ENCODE measurements around the gene MAP2K6. TPM values are rescaled to one million over a fixed set of nuclear protein-coding genes. Genes with fewer than 3 reads are reported as not detected.
A peak's percentile ranks its signal among the peaks of the same experiment; 100 is the strongest.

Gene MAP2K6
- total RNA-seq, 2 donors from 2014 or later = 5.4 to 14.1 TPM

DNA sequence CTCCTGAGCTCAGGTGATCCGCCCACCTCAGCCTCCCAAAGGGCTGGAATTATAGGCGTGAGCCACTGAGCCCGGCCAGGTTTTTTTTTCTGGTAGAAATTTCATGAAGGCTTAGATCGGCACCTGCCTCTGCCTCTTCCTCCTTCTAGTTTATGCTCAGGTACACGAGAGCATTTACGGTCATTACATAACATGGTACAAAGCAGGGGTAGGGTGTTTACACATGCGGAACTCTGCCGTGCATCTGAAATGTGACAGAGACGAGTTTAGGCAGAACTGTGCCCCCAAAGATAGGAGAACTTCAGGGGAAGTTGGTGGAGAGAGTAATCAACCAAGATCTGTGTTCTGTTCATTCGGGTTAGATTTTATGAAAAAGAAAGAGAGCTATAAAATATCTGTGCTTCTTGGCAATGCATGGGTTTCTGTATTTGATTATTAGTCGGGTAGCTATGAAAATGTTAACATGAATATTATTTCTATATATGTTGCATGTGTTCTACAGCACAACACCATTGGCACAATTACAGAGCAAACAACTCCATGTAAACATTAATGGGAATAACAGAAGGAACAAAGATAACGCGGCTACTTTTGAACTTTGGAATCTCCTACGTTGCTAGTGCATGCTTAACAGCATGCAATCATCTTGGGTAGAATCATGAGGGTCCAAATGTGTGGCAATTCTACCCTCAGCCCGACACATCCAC, 23.5 kb upstream of the MAP2K6 start:
- WGBS = 35% methylated on average over 15 of the region's 15 CpGs
- Histone ChIP-seq H3K36me3 (no peaks in the 10 kb centered on the region), H3K27ac (peak overlapping the region; percentile 26 to 47), H3K9me3 (no peaks in the 10 kb centered on the region), H3K4me3 (peak overlapping the region in 1 of 2 donors; percentile 23), H3K27me3 (replicated peaks; ENCODE audit: insufficient read depth) (no peaks in the 10 kb centered on the region), H3K4me1 (replicated peaks) (no peaks in the 10 kb centered on the region)
- intact Hi-C loops (cut with DNase I) = no loop called here
- TF ChIP-seq POLR2A (IDR thresholded peaks at IDR 0.05) = no peak
- TF ChIP-seq POLR2AphosphoS5 (IDR thresholded peaks at IDR 0.05) = peak; percentile 35
- no peak for DNase-seq (ENCODE audit: low spot score)

DNA sequence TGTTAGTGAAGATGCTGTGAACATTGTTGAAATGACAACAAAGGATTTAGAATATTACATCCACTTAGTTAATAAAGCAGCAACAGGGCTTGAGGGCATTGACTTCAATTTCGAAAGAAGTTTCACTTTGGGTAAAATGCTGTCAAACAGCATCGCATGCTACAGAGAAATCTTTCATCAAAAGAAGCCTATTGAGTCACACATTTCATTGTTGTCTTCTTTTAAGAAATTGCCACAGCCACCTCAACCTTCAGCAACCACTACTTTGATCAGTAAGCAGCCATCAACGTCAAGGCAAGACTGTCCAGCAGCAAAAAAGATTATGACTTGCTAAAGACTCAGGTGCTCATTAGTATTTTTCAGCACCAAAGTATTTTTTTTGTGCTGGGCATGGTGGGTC, 13.2 kb upstream of the MAP2K6 start:
- DNase-seq (ENCODE audit: low spot score) = no peak
- no peaks in the 10 kb centered on the region for H3K36me3 ChIP-seq
- 60% methylated on average over 3 of the region's 3 CpGs for WGBS
- H3K4me1 ChIP-seq (replicated peaks) = no peaks in the 10 kb centered on the region
- intact Hi-C loops (cut with DNase I) = no loop called here
- no peaks in the 10 kb centered on the region for H3K27me3 ChIP-seq (replicated peaks; ENCODE audit: insufficient read depth)
- H3K9me3 ChIP-seq = no peaks in the 10 kb centered on the region
- no peak overlapping the region for H3K4me3 ChIP-seq
- no peak overlapping the region for H3K27ac ChIP-seq
- TF ChIP-seq, protein P1, sequence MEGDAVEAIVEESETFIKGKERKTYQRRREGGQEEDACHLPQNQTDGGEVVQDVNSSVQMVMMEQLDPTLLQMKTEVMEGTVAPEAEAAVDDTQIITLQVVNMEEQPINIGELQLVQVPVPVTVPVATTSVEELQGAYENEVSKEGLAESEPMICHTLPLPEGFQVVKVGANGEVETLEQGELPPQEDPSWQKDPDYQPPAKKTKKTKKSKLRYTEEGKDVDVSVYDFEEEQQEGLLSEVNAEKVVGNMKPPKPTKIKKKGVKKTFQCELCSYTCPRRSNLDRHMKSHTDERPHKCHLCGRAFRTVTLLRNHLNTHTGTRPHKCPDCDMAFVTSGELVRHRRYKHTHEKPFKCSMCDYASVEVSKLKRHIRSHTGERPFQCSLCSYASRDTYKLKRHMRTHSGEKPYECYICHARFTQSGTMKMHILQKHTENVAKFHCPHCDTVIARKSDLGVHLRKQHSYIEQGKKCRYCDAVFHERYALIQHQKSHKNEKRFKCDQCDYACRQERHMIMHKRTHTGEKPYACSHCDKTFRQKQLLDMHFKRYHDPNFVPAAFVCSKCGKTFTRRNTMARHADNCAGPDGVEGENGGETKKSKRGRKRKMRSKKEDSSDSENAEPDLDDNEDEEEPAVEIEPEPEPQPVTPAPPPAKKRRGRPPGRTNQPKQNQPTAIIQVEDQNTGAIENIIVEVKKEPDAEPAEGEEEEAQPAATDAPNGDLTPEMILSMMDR (IDR thresholded peaks at IDR 0.05) = no peak

DNA sequence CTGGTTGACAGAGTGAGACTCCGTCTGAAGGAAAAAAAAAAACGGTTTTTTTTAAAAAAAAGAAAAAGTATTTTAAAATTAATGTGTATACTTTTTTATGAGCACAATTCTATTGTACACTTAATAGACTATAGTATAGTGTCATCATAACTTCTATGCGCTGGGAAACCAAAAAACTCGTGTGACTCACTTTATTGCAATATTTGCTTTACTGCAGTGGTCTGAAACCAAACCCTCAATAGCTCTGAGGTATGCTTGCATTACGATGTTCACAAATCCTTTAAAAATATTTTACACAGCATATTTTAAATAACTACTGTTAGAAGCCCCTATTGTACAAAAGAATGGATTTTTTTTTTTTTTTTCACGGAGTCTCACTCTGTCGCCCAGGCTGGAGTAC, 12.4 kb upstream of the MAP2K6 start:
- H3K36me3 ChIP-seq = no peaks in the 10 kb centered on the region
- H3K4me1 ChIP-seq (replicated peaks) = no peaks in the 10 kb centered on the region
- intact Hi-C loops (cut with DNase I) = no loop called here
- TF ChIP-seq POLR2AphosphoS5 (IDR thresholded peaks at IDR 0.05) (no peak), POLR2A (IDR thresholded peaks at IDR 0.05) (no peak)
- TF ChIP-seq, protein P1 (IDR thresholded peaks at IDR 0.05) = no peak
- no peak overlapping the region for H3K27ac ChIP-seq
- H3K4me3 ChIP-seq = no peak overlapping the region
- WGBS = 61% methylated on average over 7 of the region's 7 CpGs
- no peaks in the 10 kb centered on the region for H3K27me3 ChIP-seq (replicated peaks; ENCODE audit: insufficient read depth)
- no peaks in the 10 kb centered on the region for H3K9me3 ChIP-seq
- no peak for DNase-seq (ENCODE audit: low spot score)

DNA sequence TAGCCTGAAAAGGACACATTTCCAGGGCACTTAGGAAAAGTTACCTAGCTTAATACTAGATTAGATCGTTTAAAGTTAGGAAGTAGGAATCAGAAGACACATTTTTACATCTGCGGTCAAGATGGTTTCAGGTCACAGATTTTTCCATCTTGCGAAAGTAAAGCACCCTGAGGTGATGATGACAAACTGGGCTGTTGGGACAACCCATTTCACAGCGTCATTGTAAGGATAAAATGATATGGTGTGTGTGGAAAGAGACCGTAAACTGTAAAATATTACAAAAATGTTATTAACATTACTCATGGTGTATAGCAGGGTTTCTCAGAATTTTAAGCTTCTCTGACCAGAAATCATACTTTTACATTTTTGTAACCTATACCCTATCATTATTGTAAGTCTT, 10.1 kb upstream of the MAP2K6 start:
- no peak overlapping the region for H3K4me3 ChIP-seq
- 87% methylated on average over 5 of the region's 5 CpGs for WGBS

DNA sequence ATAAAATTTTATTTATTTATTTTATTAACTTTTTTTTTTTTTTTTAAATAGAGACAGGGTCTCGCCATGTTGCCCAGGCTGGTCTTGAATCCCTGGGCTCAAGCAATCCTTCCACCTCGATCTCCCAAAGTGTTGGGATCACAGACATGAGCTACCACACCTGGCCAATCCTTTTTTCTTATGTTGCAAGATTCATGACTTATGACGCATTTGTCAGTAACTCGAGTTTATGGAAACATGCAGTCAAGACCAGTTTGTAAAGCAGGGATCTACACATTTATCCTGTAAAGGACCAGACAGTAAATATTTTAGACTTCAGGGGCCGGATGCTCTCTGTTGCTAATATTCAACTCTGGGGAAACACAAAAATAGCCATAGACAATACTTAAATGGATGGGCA, 9.4 kb upstream of the MAP2K6 start:
- Histone ChIP-seq H3K27ac (no peak overlapping the region), H3K36me3 (no peaks in the 10 kb centered on the region), H3K27me3 (replicated peaks; ENCODE audit: insufficient read depth) (no peaks in the 10 kb centered on the region), H3K4me1 (replicated peaks) (no peaks in the 10 kb centered on the region), H3K9me3 (no peaks in the 10 kb centered on the region), H3K4me3 (no peak overlapping the region)
- DNase-seq (ENCODE audit: low spot score) = no peak
- 89% methylated on average over 5 of the region's 5 CpGs for WGBS
- no peak for TF ChIP-seq POLR2A (IDR thresholded peaks at IDR 0.05)
- intact Hi-C loops (cut with DNase I) = no loop called here

More for the DNA sequence above, 10.1 kb upstream of the MAP2K6 start:
- no peaks in the 10 kb centered on the region for H3K27me3 ChIP-seq (replicated peaks; ENCODE audit: insufficient read depth)
- TF ChIP-seq, protein P1 (IDR thresholded peaks at IDR 0.05) = no peak
- TF ChIP-seq POLR2A (IDR thresholded peaks at IDR 0.05) (no peak), POLR2AphosphoS5 (IDR thresholded peaks at IDR 0.05) (no peak)
- no peak for DNase-seq (ENCODE audit: low spot score)
- no peaks in the 10 kb centered on the region for H3K9me3 ChIP-seq
- no peaks in the 10 kb centered on the region for H3K36me3 ChIP-seq
- intact Hi-C loops (cut with DNase I) = no loop called here
- H3K4me1 ChIP-seq (replicated peaks) = no peaks in the 10 kb centered on the region
- no peak overlapping the region for H3K27ac ChIP-seq

DNA sequence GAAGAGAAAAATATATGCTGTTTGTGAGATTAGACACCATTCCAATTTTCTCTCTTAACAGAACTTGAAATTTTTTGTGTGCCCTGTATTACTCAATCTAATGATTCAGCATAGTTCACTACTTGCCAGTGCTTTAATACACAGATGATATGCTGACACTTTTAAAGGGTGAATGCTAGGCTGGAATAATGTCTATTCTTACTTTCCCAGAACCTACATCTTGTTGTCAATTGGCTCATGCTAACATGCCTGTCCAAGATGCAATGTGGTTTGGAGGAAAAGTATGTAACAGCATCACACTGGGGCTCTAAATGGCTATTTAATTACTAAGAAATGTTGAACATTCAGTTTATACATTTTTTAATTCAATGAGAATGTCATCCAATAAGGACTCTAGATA, 7.6 kb upstream of the MAP2K6 start:
- Histone ChIP-seq H3K4me1 (replicated peaks) (no peaks in the 10 kb centered on the region), H3K27me3 (replicated peaks; ENCODE audit: insufficient read depth) (no peaks in the 10 kb centered on the region), H3K36me3 (no peaks in the 10 kb centered on the region), H3K27ac (no peak overlapping the region), H3K4me3 (no peak overlapping the region), H3K9me3 (no peaks in the 10 kb centered on the region)
- TF ChIP-seq, protein P1 (IDR thresholded peaks at IDR 0.05) = no peak
- TF ChIP-seq POLR2A (IDR thresholded peaks at IDR 0.05) (no peak), POLR2AphosphoS5 (IDR thresholded peaks at IDR 0.05) (no peak)
- DNase-seq (ENCODE audit: low spot score) = no peak
- intact Hi-C loops (cut with DNase I) = no loop called here
